ENCODE results near the gene UBXN4.

DNA sequence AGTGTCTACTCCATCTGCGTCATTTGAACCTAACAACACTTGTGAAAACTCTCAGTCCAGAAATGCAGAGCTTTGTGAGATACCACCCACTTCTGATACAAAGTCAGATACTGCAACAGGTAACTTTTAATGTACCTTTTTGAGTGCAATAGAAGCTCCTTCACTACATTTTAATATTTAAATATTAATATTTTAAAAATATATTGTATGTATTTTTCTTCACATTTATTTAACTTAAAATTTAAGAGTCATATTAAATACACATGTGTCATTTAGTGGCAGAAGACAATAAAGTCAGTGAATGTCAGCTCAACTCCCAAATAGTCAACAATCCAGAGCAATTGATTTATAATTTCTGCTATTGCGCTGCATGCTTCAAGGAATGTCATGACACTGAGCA lies 13.9 kb downstream of the UBXN4 start:
- TF ChIP-seq CTCF (IDR thresholded peaks at IDR 0.05; ENCODE audit: extremely low read depth in 1 of 2, insufficient read depth in 1 of 2, low read depth in 1 of 2, low read length in 2 of 2) (no peak), FOS (IDR thresholded peaks at IDR 0.05; ENCODE audit: borderline replicate concordance, insufficient read depth, low read length) (no peak), POLR2AphosphoS5 (IDR thresholded peaks at IDR 0.05; ENCODE audit: insufficient read depth, low read depth, low read length) (no peak), EZH2 (IDR thresholded peaks at IDR 0.05; ENCODE audit: borderline replicate concordance, low read depth, low read length, severe bottlenecking) (no peak), POLR2A (IDR thresholded peaks at IDR 0.05; ENCODE audit: low read depth, low read length) (no peak), MYC (IDR thresholded peaks at IDR 0.05; ENCODE audit: low read depth, low read length) (no peak)

Data from endothelial cell of umbilical vein (primary cell).